Activated CD4-positive, alpha-beta memory T cell treated with anti-CD3 and anti-CD28 coated beads, Interleukin-2, amount 10 ng/mL, durations not matched to agents 7 days and 5 days (primary cell): ENCODE results near the gene LDLRAD4. TPM values are rescaled to one million over a fixed set of nuclear protein-coding genes. Genes with fewer than 3 reads are reported as not detected.
"Not testable (repeated sequence)": the region's sequence is repeated elsewhere in the genome, so short reads cannot be mapped to it uniquely, and the experiment has no call there.

Experiments
- CTCF ChIA-PET: fragments of 350-600 bp; sonication (Branson Sonifier 250); formaldehyde crosslinking; loops from one replicate; lab custom pipeline; 2021; ENCODE audit warnings: antibody characterized with exemption, inconsistent platforms; lab: Charles Lee
- POLR2A ChIA-PET: fragments of 350-600 bp; sonication (Branson Sonifier 250); formaldehyde crosslinking; loops from one replicate; lab custom pipeline; 2021; ENCODE audit warnings: antibody characterized with exemption; lab: Charles Lee
- DNase-seq: peaks from one replicate; pipeline ENCODE4 v3.0.0-alpha.2; 2020
- H3K27ac Mint-ChIP-seq: one replicate; pipeline ENCODE4 v1.8.0; 2021; ENCODE audit warnings: mild to moderate bottlenecking, mixed read lengths
- H3K27me3 Mint-ChIP-seq: one replicate; pipeline ENCODE4 v1.8.0; 2021; ENCODE audit warnings: mixed read lengths
- H3K36me3 Mint-ChIP-seq: one replicate; pipeline ENCODE4 v1.8.0; 2021; ENCODE audit warnings: low read depth, mixed read lengths
- H3K4me1 Mint-ChIP-seq: one replicate; pipeline ENCODE4 v1.8.0; 2021; ENCODE audit warnings: mixed read lengths
- H3K4me3 Mint-ChIP-seq: one replicate; pipeline ENCODE4 v1.8.0; 2021; ENCODE audit warnings: mild to moderate bottlenecking, mixed read lengths
- H3K9me3 Mint-ChIP-seq: one replicate; pipeline ENCODE4 v1.8.0; 2021; ENCODE audit warnings: mixed read lengths
- total RNA-seq, 2 experiments: library from RNA; stranded (reverse); gene quantifications; one replicate each; pipeline ENCODE4 v1.2.3, GENCODE V29; 2021

LDLRAD4 gene
- total RNA-seq, 2 experiments from 2014 or later: 19.1 to 22.4 TPM

DNA sequence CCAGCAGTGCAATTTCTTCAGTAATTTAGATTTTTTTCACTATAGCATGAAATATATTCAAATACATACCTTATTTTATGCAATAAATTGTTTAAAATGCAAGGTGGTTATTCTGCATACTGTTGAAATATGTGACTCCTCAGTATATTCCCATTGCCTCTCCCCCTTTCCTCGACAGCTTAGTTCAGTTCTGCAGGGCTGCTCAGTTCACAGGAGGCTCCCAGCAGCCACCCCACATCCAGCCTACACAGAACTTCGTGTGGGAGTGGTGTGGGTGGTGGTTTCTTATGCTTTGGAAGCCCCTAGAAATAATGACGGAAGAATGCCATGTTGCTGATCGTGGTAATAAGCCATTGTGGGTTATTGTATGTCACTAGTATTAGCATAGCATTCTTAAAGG, 428.1 kb downstream of the LDLRAD4 start:
- ChIA-PET POLR2A (no interaction called here), CTCF (interaction anchor here (0.7 kb wide), 1 partner anchor 91 kb away, joined by 3 read pairs; no protein-coding TSS in a partner anchor)
- Mint-ChIP-seq H3K27me3 (no peaks in the 10 kb centered on the region), H3K4me3 (no peak overlapping the region), H3K36me3 (peaks cover 7% of the 10 kb centered on the region), H3K27ac (no peak overlapping the region), H3K9me3 (no peaks in the 10 kb centered on the region), H3K4me1 (no peaks in the 10 kb centered on the region)
- no peak for DNase-seq

DNA sequence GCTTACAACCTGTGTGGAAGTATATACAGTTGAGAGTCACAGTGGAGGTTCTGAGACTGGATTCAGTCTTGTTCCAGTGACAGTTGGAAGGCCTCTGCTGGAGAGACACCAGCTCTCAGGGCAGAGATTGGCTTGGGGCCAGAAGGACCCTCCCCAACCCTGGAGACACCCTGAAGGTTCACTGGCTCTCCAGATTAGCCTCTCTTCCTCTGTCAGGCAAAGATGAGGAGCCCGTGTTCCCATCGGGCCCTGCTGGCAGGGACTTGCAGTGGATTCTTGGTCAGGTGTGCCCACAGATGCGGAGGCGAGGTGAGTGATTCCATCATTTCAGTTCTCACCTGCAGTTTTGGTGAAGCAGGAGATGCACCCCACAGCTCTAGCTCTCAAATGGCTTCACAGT, 429.2 kb downstream of the LDLRAD4 start:
- Mint-ChIP-seq H3K27me3 (no peaks in the 10 kb centered on the region), H3K4me1 (no peaks in the 10 kb centered on the region), H3K27ac (no peak overlapping the region), H3K9me3 (no peaks in the 10 kb centered on the region), H3K36me3 (peaks cover 7% of the 10 kb centered on the region), H3K4me3 (no peak overlapping the region)
- ChIA-PET POLR2A (no interaction called here), CTCF (interaction anchor here (0.5 kb wide), 1 partner anchor 110 kb away, joined by 3 read pairs; no protein-coding TSS in a partner anchor)
- no peak for DNase-seq

DNA sequence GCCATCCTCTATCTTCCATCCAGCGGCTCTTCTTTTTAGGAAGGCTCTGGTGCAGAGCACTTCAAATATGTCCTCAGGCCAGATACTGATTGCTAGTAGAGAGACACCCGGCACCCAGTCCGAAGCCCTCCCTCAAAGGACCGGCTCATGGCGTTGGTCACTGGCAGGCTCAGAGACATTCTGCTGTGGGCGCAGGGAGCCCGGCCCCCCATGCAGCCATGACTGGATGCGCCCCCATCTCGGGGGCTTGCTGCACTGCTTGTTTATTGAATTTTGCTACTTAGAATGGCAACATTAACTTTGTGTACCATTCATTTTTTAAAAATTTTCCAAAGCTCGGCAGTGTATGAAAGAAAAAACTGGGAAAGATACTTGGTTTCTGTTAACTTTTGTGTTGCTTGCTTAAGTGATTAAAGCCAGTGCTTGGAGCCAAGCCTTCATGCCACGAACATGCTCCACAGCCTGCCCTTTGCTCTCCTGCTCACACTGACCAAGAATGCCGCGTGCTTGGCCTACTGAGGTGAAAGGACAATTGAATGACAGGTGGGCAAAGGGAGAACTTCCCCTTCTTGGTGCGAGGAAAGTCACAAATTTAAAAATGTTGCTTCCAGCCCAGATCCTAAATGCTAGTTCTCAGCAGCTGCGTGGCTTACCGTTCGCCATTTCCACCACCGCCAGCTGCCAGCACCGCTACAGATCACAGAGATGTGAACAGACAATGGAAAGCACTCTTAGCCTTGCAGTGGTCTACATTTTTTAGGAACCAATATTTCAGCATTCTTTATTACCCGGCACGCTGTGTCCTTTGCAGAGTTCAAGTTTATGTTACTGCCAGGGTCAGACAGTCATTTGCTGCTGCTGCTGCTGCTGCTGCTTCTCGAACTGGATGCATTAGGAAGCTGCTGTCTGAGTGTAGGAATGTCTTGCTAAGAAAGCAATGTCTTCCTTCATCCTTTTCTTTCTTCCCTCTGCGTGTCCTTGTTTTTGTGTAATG, 431.1 kb downstream of the LDLRAD4 start:
- no peaks in the 10 kb centered on the region for H3K27me3 Mint-ChIP-seq
- DNase-seq: no peak
- H3K4me3 Mint-ChIP-seq: no peak overlapping the region
- peaks cover 6% of the 10 kb centered on the region for H3K36me3 Mint-ChIP-seq
- H3K9me3 Mint-ChIP-seq: no peaks in the 10 kb centered on the region
- no peaks in the 10 kb centered on the region for H3K4me1 Mint-ChIP-seq
- H3K27ac Mint-ChIP-seq: no peak overlapping the region
- ChIA-PET POLR2A (no interaction called here), CTCF (no interaction called here)

DNA sequence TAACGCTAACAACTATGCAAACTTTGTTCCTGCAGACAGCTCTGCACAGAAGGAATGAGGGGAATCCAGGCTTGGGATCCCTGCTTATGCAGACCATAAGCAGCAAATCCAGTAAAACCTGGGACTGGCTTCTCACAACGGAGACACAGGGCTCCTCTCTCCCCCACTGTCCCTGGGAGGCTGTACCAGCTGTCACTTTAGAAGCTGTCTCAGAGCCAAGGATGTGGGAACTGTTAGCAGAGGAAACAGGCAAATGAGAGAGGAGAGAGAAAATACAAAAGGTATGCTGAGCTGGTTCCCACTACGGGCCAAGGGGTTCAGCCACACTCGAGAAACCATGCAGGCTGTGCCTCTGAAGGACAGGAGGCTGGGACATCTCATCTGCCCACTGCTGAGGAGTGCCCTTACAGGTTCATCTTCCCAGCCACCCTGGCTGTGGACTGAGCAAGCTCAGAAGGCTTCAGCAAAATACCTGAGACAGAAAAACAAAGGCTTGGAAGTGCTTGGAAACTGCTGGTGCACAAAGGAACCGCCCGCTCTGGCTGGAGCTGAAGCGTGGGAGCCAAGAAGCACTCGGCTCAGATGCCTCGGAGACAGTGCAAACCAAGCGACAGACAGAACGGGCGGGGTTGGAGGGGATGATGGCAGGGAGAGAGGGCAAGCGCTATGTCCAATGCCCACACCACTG, 435.3 kb downstream of the LDLRAD4 start:
- Mint-ChIP-seq H3K4me3 (no peak overlapping the region), H3K27me3 (no peaks in the 10 kb centered on the region), H3K9me3 (no peaks in the 10 kb centered on the region), H3K27ac (no peak overlapping the region), H3K4me1 (no peaks in the 10 kb centered on the region), H3K36me3 (no peaks in the 10 kb centered on the region)
- ChIA-PET CTCF (no interaction called here), POLR2A (no interaction called here)
- DNase-seq: no peak

DNA sequence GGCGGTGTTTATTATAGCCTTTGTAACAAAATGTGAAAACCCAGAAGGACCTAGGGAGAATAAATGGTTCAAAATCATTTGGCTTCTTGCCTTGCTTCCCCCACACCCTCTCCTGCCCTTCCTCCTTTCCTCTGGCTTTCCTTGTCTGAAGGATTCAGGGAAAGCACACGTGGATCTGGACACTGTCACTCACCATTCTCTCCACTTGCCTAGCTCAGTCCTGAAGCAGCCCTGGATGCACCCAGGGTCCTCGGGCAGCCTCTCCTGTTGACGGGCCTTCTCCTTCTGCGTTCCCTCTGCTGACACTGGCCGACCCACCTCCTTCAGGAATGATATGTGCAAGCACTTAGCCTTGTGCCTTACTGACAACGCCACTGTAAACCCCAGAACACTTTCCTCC, 439.4 kb downstream of the LDLRAD4 start:
- no peaks in the 10 kb centered on the region for H3K4me1 Mint-ChIP-seq
- no peaks in the 10 kb centered on the region for H3K9me3 Mint-ChIP-seq
- H3K36me3 Mint-ChIP-seq: peaks cover 2% of the 10 kb centered on the region
- ChIA-PET CTCF (no interaction called here), POLR2A (no interaction called here)
- no peak overlapping the region for H3K4me3 Mint-ChIP-seq
- no peak for DNase-seq
- no peak overlapping the region for H3K27ac Mint-ChIP-seq
- no peaks in the 10 kb centered on the region for H3K27me3 Mint-ChIP-seq

DNA sequence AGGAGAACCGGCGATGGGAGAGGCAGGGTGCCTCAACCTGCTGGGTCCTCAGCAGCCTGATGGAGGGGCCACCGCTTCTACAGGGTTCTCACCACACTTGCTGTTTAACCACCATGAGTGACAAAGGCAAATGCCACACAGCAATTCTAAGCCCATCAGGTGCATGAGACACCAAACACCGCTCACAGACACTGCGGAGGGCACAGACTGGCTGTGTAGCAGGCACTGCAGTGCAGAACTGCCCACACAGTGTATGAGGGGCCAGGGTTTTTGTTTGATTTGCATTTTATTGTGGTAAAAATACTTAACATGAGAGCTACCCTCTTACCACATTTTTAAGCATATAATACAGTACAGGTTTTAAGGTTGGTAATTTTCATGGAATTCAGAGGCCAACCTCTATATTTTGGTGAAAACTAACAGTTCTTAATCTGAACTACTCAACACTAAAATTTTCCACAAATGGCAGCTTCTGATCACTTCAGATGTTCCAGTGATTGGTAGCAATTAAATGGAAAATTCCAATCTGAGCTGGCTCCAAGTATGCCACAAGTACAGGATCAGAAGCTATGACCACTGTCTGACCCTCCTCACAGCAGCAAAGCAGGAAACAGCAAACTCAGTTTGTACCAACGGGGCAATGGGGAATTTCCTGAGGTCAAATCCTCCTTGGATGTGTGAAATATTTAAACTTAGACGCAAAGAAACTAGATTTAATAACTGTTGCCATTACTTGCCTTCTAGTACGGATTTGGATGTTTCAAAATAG, 440.1 kb downstream of the LDLRAD4 start:
- Mint-ChIP-seq H3K36me3 (peaks cover 2% of the 10 kb centered on the region), H3K4me1 (no peaks in the 10 kb centered on the region), H3K9me3 (no peaks in the 10 kb centered on the region), H3K4me3 (no peak overlapping the region), H3K27ac (no peak overlapping the region), H3K27me3 (no peaks in the 10 kb centered on the region)
- DNase-seq: no peak
- ChIA-PET CTCF (no interaction called here), POLR2A (no interaction called here)

DNA sequence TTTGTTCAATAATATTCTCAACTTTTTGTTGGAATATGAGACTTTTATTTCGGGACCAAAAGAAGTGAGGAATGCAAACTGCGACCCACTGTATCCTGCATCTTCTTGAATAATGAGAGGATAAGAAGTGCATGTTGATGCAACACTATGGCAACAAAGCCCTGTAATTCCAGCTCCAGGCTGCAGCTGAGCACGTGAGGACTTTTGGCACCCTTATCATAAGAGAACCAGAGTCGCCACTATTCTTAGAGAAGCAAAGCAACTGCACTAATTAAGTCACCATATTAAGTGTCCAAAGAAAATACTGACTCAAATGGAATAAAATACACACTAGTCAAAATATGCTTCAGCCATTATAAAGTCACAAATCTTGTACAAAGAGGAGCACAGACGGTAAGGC, 441.9 kb downstream of the LDLRAD4 start:
- ChIA-PET POLR2A (no interaction called here), CTCF (no interaction called here)
- Mint-ChIP-seq H3K4me3 (no peak overlapping the region), H3K27ac (no peak overlapping the region), H3K27me3 (no peaks in the 10 kb centered on the region), H3K4me1 (no peaks in the 10 kb centered on the region), H3K36me3 (peaks cover 2% of the 10 kb centered on the region), H3K9me3 (no peaks in the 10 kb centered on the region)
- DNase-seq: no peak

DNA sequence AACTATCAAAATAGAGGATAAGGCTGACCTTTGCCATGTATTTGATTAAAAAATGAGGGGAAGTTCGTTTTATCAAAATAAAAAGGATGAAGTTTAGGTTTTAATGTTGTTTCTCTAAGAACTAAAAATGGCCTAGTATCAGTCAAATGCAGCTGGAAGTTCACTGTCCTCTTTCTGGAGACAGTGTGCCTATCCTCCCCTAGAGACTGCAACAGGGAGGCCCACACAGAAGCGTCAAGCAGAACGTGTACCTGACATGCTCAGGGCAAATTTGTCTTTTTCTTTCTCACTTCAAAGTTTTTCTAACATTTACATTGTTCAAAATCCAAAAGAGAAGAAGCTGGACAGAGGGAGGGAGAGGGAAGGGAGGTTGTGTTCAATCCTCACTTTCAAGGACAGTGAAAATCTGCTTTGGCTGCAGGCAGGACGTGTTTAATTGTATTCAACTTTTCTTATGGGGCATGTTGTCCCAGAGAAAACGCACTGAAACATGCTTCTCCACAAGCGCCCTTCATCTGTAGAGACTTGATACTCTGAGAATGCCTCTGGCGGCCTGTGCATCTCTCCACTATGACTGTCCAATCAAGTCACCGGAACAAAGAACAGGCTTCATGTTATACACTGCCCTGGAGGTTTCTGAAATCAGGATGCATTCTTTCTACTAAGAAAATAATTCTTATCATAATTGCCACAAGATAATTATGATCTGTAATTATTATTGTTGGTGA, 442.7 kb downstream of the LDLRAD4 start:
- POLR2A ChIA-PET: no interaction called here
- H3K36me3 Mint-ChIP-seq: peaks cover 2% of the 10 kb centered on the region
- H3K4me1 Mint-ChIP-seq: no peaks in the 10 kb centered on the region
- no peak overlapping the region for H3K4me3 Mint-ChIP-seq
- no peak for DNase-seq
- no peaks in the 10 kb centered on the region for H3K9me3 Mint-ChIP-seq
- no peaks in the 10 kb centered on the region for H3K27me3 Mint-ChIP-seq
- no peak overlapping the region for H3K27ac Mint-ChIP-seq
- CTCF ChIA-PET: no interaction called here

DNA sequence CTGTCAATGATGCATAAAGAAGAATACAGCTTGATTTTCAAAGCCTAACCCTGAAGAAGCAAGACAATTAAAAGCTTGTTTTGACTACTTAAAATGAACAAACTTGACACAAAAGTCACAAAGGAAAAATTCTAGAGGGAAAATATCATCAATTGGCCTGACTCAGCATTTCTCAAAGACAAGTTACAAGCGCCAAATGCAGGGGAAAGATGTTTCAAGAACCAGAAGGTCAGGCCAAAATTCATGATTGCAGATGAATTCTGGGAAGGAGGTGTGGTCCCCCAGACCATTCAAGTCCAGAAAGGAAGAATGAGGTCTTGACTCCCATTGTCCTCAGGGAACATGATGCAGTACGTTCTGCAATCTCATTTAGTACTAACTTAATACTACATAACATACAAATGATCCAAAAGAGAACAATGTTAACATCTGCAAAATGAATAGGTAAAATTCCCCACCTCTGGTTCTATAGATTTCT, 443.3 kb downstream of the LDLRAD4 start:
- H3K27ac Mint-ChIP-seq: no peak overlapping the region

DNA sequence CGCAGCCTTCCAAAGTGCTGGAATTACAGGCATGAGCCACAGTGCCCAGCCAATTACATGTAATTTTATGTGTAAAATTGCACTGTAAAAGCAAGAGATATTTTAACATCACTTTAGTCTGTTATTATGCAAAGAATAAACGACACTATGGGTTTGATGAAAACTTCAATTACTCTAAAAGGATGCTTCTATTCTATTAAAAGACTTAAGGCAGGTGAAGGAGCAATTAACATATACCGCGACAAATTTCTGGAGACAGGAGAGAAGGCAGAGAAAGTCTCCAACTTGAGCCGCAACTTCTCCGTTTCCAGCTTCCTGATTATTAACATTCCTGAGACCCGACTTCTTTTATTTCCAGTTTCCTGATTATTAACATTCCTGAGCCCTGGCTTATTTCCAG, 454.1 kb downstream of the LDLRAD4 start:
- no peak overlapping the region for H3K4me3 Mint-ChIP-seq
- no peaks in the 10 kb centered on the region for H3K4me1 Mint-ChIP-seq
- CTCF ChIA-PET: no interaction called here
- peaks cover 18% of the 10 kb centered on the region for H3K36me3 Mint-ChIP-seq
- no peaks in the 10 kb centered on the region for H3K9me3 Mint-ChIP-seq
- POLR2A ChIA-PET: no interaction called here
- DNase-seq: no peak
- no peak overlapping the region for H3K27ac Mint-ChIP-seq
- H3K27me3 Mint-ChIP-seq: no peaks in the 10 kb centered on the region

More for the DNA sequence above, 443.3 kb downstream of the LDLRAD4 start:
- Mint-ChIP-seq H3K4me3 (no peak overlapping the region), H3K36me3 (peaks cover 7% of the 10 kb centered on the region), H3K9me3 (no peaks in the 10 kb centered on the region), H3K4me1 (no peaks in the 10 kb centered on the region), H3K27me3 (no peaks in the 10 kb centered on the region)
- POLR2A ChIA-PET: no interaction called here
- DNase-seq: no peak
- CTCF ChIA-PET: no interaction called here

DNA sequence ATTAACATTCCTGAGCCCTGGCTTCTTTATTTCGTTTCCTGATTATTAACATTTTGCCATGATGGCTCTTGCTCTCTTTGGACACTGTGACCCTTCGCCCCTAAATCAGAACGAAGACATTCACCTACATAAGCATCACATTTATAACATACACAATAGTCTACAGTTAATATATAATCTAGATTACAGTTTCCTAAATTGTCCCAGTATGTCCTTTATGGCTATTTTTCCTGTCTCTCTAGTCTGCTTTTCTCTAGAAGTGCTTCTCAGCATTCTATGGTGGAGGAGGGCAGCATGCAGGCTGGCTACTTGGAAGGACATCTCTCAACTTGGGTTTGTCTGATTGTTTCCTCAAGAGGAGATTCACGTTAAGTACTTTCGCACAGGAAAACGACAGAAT, 457.9 kb downstream of the LDLRAD4 start:
- Mint-ChIP-seq H3K4me3 (no peak overlapping the region), H3K9me3 (no peaks in the 10 kb centered on the region), H3K27ac (no peak overlapping the region), H3K27me3 (no peaks in the 10 kb centered on the region), H3K4me1 (peaks cover 5% of the 10 kb centered on the region), H3K36me3 (peaks cover 6% of the 10 kb centered on the region)
- ChIA-PET CTCF (interaction anchor here (0.6 kb wide), 1 partner anchor 335 kb away, joined by 3 read pairs; no protein-coding TSS in a partner anchor), POLR2A (no interaction called here)
- DNase-seq: no peak

DNA sequence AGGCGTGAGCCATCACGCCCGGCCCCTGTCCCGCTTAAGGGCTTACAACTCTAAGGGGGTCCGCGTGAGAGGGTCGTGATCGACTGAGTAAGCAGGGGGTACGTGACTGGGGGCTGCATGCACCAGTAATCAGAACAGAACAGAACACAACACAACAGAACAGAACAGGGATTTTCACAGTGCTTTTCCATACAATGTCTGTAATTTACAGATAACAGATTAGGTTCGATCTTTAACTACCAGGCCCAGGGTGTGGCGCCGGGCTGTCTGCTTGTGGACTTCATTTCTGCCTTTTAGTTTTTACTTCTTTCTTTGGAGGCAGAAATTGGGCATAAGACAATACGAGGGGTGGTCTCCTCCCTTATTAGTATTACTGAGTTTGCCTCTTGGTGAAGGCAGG, 458.8 kb downstream of the LDLRAD4 start:
- H3K27me3 Mint-ChIP-seq, H3K4me1 Mint-ChIP-seq, H3K36me3 Mint-ChIP-seq, H3K4me3 Mint-ChIP-seq, DNase-seq, CTCF ChIA-PET, H3K27ac Mint-ChIP-seq, H3K9me3 Mint-ChIP-seq, POLR2A ChIA-PET: not testable (repeated sequence)
